Measurements from ENCODE around the gene SCUBE2. TPM values are rescaled to one million over a fixed set of nuclear protein-coding genes. Genes with fewer than 3 reads are reported as not detected.

Gene SCUBE2
- total and polyA plus RNA-seq, 12 donors: 1.9 to 47.6 (median 4.1) TPM

- Histone ChIP-seq H3K4me3 (no peak overlapping the region), H3K36me3 (replicated peaks in 1 of 2) (no peaks in the 10 kb centered on the region), H3K4me1 (replicated peaks in 1 of 2) (peaks cover 0 to 11% of the 10 kb centered on the region in 2 donors), H3K27ac (no peak overlapping the region), H3K9me3 (replicated peaks in 1 of 3) (no peaks in the 10 kb centered on the region), H3K27me3 (no peaks in the 10 kb centered on the region)
- TF ChIP-seq CTCF (IDR thresholded peaks at IDR 0.05) (no peak), POLR2A (IDR thresholded peaks at IDR 0.05) (no peak)
- no peak for DNase-seq
- intact Hi-C loops (cut with DNase I): no loop called here
- WGBS, 4 donors: 87 to 94% (median 92%) methylated on average over 10 of the region's 10 CpGs
Observed at GRCh38 chr11:9040410-9040809, 51.0 kb downstream of the SCUBE2 start.

- TF ChIP-seq CTCF (IDR thresholded peaks at IDR 0.05): no peak
- H3K36me3 ChIP-seq (replicated peaks in 1 of 2): no peaks in the 10 kb centered on the region
- DNase-seq: no peak
- H3K27me3 ChIP-seq: no peaks in the 10 kb centered on the region
- intact Hi-C loops (cut with DNase I): no loop called here
- no peak overlapping the region for H3K27ac ChIP-seq
- peaks cover 0 to 11% of the 10 kb centered on the region in 2 donors for H3K4me1 ChIP-seq (replicated peaks in 1 of 2)
- 95 to 98% (median 96%) methylated on average over 19 of the region's 19 CpGs for WGBS, 4 donors
- H3K4me3 ChIP-seq: no peak overlapping the region
- H3K9me3 ChIP-seq (replicated peaks in 1 of 3): no peaks in the 10 kb centered on the region
Observed at GRCh38 chr11:9039863-9040262, 51.5 kb downstream of the SCUBE2 start.

DNA sequence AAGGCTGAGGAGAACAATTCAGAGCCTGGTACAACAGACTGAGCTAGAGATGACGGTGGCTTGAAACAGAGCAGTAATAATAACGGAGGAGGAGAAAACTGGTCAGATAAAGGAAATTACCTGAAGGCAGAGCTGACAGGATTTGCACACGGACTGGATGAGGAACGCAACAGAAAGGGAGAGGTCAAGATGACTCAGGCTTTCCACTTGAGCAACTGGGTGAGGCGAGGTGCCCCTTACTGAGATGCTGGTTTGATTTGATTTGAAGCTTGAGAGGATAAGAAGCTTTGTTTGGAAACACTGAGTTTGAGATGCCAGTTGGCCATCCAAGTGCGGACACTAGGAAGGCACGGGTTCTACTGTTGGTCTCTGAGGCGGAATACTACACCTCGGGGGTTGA lies 52.2 kb downstream of the SCUBE2 start:
- H3K36me3 ChIP-seq (replicated peaks in 1 of 2): no peaks in the 10 kb centered on the region
- H3K27me3 ChIP-seq: no peaks in the 10 kb centered on the region
- H3K27ac ChIP-seq: peak overlapping the region in 1 of 5 donors; percentile 1
- DNase-seq: peak in 2 of 7 donors; percentile 25 to 30
- intact Hi-C loops (cut with DNase I): no loop called here
- 88 to 91% (median 89%) methylated on average over 9 of the region's 9 CpGs for WGBS, 4 donors
- H3K9me3 ChIP-seq (replicated peaks in 1 of 3): no peaks in the 10 kb centered on the region
- peaks cover 0 to 11% of the 10 kb centered on the region in 2 donors for H3K4me1 ChIP-seq (replicated peaks in 1 of 2)
- H3K4me3 ChIP-seq: no peak overlapping the region
- TF ChIP-seq CTCF (IDR thresholded peaks at IDR 0.05) (no peak), POLR2A (IDR thresholded peaks at IDR 0.05) (no peak)

DNA sequence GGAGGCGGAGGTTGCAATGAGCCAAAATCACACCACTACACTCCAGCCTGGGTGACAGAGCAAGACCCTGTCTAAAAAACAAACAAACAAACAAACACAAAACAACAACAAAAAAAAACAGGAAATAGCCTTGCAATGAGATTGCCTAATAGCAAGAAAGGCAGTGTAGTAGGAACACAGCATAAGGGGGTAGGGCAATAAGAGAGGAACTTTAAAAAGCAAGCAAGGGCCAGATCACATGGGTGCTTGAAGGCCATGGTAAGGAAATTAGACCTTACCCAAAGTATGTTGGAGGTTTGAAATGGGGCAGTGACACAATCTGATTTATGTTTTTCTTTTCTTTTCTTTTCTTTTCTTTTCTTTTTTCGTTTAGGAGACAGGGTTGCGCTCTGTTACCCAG lies 52.9 kb downstream of the SCUBE2 start:
- DNase-seq: no peak
- 78 to 91% (median 87%) methylated on average over 3 of the region's 3 CpGs for WGBS, 4 donors
- H3K4me1 ChIP-seq (replicated peaks in 1 of 2): peaks cover 0 to 11% of the 10 kb centered on the region in 2 donors
- peak overlapping the region in 1 of 5 donors; percentile 17 for H3K27ac ChIP-seq
- no peak for TF ChIP-seq CTCF (IDR thresholded peaks at IDR 0.05)
- no peak for TF ChIP-seq POLR2A (IDR thresholded peaks at IDR 0.05)
- no peaks in the 10 kb centered on the region for H3K36me3 ChIP-seq (replicated peaks in 1 of 2)
- H3K9me3 ChIP-seq (replicated peaks in 1 of 3): no peaks in the 10 kb centered on the region
- H3K4me3 ChIP-seq: no peak overlapping the region
- intact Hi-C loops (cut with DNase I): no loop called here
- H3K27me3 ChIP-seq: no peaks in the 10 kb centered on the region
